ENCODE measurements around the gene DCPS.

The DCPS gene

GRCh38 chr11:126317432-126317755 is 13.5 kb downstream of the DCPS start:
- ChIA-PET POLR2A (interaction anchor here (0.5 to 2.8 kb wide), 7 partner anchors 13 to 115 kb away, joined by 3 to 16 read pairs (median 10); partner anchors contain the start of genes DCPS and ST3GAL4), CTCF (interaction anchor here (2.8 kb wide), 1 partner anchor 163 kb away, joined by 20 read pairs; no protein-coding TSS in a partner anchor)
- no peak for TF ChIP-seq CTCF (IDR thresholded peaks at IDR 0.05; ENCODE audit: insufficient read depth, low read length, missing control alignments)
- H3K4me3 ChIP-seq (ENCODE audit: low read depth, low read length): no peak overlapping the region
- no peak for DNase-seq (ENCODE audit: low read depth, low spot score)

GRCh38 chr11:126317756-126318573 is 14.1 kb downstream of the DCPS start:
- H3K4me3 ChIP-seq (ENCODE audit: low read depth, low read length): peak overlapping the region; percentile 47
- peak; percentile 53 for DNase-seq (ENCODE audit: low read depth, low spot score)
- TF ChIP-seq CTCF (IDR thresholded peaks at IDR 0.05; ENCODE audit: insufficient read depth, low read length, missing control alignments): no peak
- ChIA-PET CTCF (interaction anchor here (1.0 to 2.8 kb wide), 7 partner anchors 8 to 169 kb away, joined by 3 to 33 read pairs (median 5); partner anchors contain the start of gene DCPS), POLR2A (interaction anchor here (0.5 to 2.8 kb wide), 11 partner anchors 7 to 163 kb away, joined by 3 to 16 read pairs (median 4); partner anchors contain the start of genes DCPS and ST3GAL4)

GRCh38 chr11:126318574-126319373 is 14.9 kb downstream of the DCPS start:
- CTCF ChIA-PET: interaction anchor here (0.6 to 2.8 kb wide), 11 partner anchors 8 to 169 kb away, joined by 3 to 33 read pairs (median 5); partner anchors contain the start of gene DCPS
- no peak for TF ChIP-seq CTCF (IDR thresholded peaks at IDR 0.05; ENCODE audit: insufficient read depth, low read length, missing control alignments)
- peak; percentile 85 for DNase-seq (ENCODE audit: low read depth, low spot score)
- POLR2A ChIA-PET: interaction anchor here (0.6 to 2.8 kb wide), 8 partner anchors 8 to 162 kb away, joined by 3 to 16 read pairs (median 9); partner anchors contain the start of genes DCPS and ST3GAL4
- H3K4me3 ChIP-seq (ENCODE audit: low read depth, low read length): peak overlapping the region; percentile 47

- no peak for DNase-seq (ENCODE audit: low read depth, low spot score)
- POLR2A ChIA-PET: interaction anchor here (1.8 to 2.8 kb wide), 3 partner anchors 23 to 38 kb away, joined by 10 to 16 read pairs (median 13); partner anchors contain the start of gene ST3GAL4
- no peak overlapping the region for H3K4me3 ChIP-seq (ENCODE audit: low read depth, low read length)
- CTCF ChIA-PET: interaction anchor here (0.6 to 2.8 kb wide), 10 partner anchors 9 to 161 kb away, joined by 3 to 33 read pairs (median 4); partner anchors contain the start of gene DCPS
- TF ChIP-seq CTCF (IDR thresholded peaks at IDR 0.05; ENCODE audit: insufficient read depth, low read length, missing control alignments): no peak
These were observed 15.5 kb downstream of the DCPS start for GRCh38 chr11:126319374-126319740.

GRCh38 chr11:126322996-126323395 is 19.1 kb downstream of the DCPS start:
- DNase-seq (ENCODE audit: low read depth, low spot score): no peak
- TF ChIP-seq CTCF (IDR thresholded peaks at IDR 0.05; ENCODE audit: insufficient read depth, low read length, missing control alignments): no peak
- H3K4me3 ChIP-seq (ENCODE audit: low read depth, low read length): no peak overlapping the region
- ChIA-PET POLR2A (no interaction called here), CTCF (interaction anchor here (1.0 to 1.3 kb wide), 3 partner anchors 12 to 157 kb away, joined by 3 to 5 read pairs (median 3); no protein-coding TSS in a partner anchor)

Measured in AG04449 (cell line).